ENCODE data around the gene FNBP1. TPM values are rescaled to one million over a fixed set of nuclear protein-coding genes. Genes with fewer than 3 reads are reported as not detected.

Gene FNBP1
- polyA plus RNA-seq, 2 of the 4 experiments (the other 2 are of a cell fraction), result 10.6 to 15.6 TPM

DNA sequence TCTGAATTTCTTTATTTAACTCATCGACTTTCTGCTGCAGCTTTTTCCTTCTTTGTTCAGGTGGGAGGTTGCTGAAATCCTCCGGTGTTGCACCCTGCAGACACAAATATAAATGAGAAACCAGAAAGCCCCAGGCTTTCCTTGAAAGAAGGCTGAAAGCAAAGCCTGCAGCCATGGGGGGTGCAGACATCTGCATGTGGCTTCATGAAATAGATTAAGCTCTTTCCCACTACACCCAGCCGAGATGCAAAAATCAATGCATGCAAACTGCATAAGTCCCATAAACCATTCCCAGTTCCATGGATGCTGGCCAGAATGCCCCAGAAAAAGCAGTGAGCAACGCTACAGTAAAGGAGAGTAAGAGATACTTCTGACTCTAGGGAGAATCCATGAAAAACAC is 134.1 kb downstream of the FNBP1 start:
- 90% methylated on average over 4 of the region's 4 CpGs for WGBS (ENCODE audit: missing lambda C conversion rate)
- CTCF ChIA-PET, result interaction anchor here (1.8 kb wide), 1 partner anchor 22 kb away, joined by 7 read pairs; no protein-coding TSS in a partner anchor
- POLR2A ChIA-PET, result interaction anchor here (0.6 kb wide), 1 partner anchor 19 kb away, joined by 3 read pairs; no protein-coding TSS in a partner anchor
- no peak for FAIRE-seq
- no peak for TF ChIP-seq CBX2 (IDR thresholded peaks at IDR 0.05; ENCODE audit: borderline replicate concordance, low read depth)
- no peak overlapping the region for H3K4me3 ChIP-seq
- peaks cover 13% of the 10 kb centered on the region; the same call in 2 of the 3 replicates for H3K4me1 ChIP-seq
- DNase-seq (ENCODE audit: low read depth in 1 of 2, low spot score in 1 of 2), result no peak
- H3K4me2 ChIP-seq, result no peak overlapping the region
- ATAC-seq, result no peak
- no peaks in the 10 kb centered on the region for H3K9me3 ChIP-seq
- 0 out of 6 replicates have a peak overlapping the region, but pooled peaks of 1 of the 2 experiments have one; percentile 8 for H3K27ac ChIP-seq

DNA sequence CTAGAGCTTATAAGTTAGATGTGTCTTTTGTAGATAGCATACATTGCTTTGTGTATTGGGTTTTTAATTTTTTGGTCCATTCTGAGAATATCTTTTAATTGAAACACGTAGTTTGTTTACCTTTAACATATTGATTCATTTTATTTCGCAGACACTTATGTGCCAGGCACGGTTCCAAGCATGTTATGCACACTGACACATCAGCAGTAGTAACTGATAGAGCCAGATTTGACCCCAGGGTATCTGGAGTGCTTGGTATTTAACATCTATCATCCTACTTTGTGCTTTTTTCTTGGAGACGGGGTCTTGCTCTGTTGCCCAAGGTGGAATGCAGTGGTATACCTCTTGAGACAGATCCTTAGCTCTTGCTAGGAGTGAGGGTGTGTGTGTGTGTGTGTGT is 135.8 kb downstream of the FNBP1 start:
- CTCF ChIA-PET, result interaction anchor here (0.7 to 0.9 kb wide), 2 partner anchors 10 to 152 kb away, joined by 3 read pairs; no protein-coding TSS in a partner anchor
- 90% methylated on average over 4 of the region's 4 CpGs for WGBS (ENCODE audit: missing lambda C conversion rate)
- no peak for ATAC-seq
- no peak overlapping the region for H3K27ac ChIP-seq
- POLR2A ChIA-PET, result interaction anchor here (0.6 kb wide), 1 partner anchor 14 kb away, joined by 3 read pairs; no protein-coding TSS in a partner anchor
- no peak for DNase-seq (ENCODE audit: low read depth in 1 of 2, low spot score in 1 of 2)
- no peak overlapping the region for H3K4me3 ChIP-seq
- no peak overlapping the region for H3K4me2 ChIP-seq
- TF ChIP-seq PHF8 (IDR thresholded peaks at IDR 0.05; ENCODE audit: borderline replicate concordance, low read depth), result no peak
- H3K4me1 ChIP-seq, result peaks cover 13% of the 10 kb centered on the region; the same call in 2 of the 3 replicates
- H3K9me3 ChIP-seq, result no peaks in the 10 kb centered on the region
- FAIRE-seq, result no peak

DNA sequence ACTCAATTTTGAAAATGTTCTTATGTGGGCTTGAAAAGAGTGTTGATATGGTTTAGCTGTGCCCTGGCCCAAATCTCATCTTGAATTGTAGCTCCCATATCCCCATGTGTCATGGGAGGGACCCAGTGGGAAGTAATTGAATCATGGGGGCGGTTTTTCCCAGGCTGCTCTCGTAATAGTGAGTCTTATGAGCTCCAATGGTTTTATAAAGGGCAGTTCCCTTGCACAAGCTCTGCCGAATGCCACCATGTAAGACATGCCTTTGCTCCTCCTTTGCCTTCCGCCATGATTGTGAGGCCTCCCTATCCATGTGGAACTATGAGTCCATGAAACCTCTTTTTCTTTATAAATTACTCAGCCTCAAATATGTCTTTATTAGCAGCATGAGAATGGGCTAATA is 136.7 kb downstream of the FNBP1 start:
- over 99% methylated on average over 4 of the region's 4 CpGs for WGBS (ENCODE audit: missing lambda C conversion rate)
- ATAC-seq (no peak), DNase-seq (ENCODE audit: low read depth in 1 of 2, low spot score in 1 of 2) (no peak), FAIRE-seq (no peak)
- POLR2A ChIA-PET, result no interaction called here
- Histone ChIP-seq H3K9me3 (no peaks in the 10 kb centered on the region), H3K27ac (no peak overlapping the region), H3K4me1 (peaks cover 13% of the 10 kb centered on the region; the same call in 2 of the 3 replicates), H3K4me3 (no peak overlapping the region), H3K4me2 (no peak overlapping the region)
- TF ChIP-seq POLR2A (IDR thresholded peaks at IDR 0.05; ENCODE audit: low read length) (no peak), KDM1A (IDR thresholded peaks at IDR 0.05; ENCODE audit: low read depth) (no peak), SREBF2 (IDR thresholded peaks at IDR 0.05) (no peak), EHF (CRISPR knock-in tag; IDR thresholded peaks at IDR 0.05) (no peak), EP300 (IDR thresholded peaks at IDR 0.05) (no peak)
- TF ChIP-seq, protein P1, sequence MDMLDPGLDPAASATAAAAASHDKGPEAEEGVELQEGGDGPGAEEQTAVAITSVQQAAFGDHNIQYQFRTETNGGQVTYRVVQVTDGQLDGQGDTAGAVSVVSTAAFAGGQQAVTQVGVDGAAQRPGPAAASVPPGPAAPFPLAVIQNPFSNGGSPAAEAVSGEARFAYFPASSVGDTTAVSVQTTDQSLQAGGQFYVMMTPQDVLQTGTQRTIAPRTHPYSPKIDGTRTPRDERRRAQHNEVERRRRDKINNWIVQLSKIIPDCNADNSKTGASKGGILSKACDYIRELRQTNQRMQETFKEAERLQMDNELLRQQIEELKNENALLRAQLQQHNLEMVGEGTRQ (IDR thresholded peaks at IDR 0.05), result no peak
- TF ChIP-seq, protein P2, sequence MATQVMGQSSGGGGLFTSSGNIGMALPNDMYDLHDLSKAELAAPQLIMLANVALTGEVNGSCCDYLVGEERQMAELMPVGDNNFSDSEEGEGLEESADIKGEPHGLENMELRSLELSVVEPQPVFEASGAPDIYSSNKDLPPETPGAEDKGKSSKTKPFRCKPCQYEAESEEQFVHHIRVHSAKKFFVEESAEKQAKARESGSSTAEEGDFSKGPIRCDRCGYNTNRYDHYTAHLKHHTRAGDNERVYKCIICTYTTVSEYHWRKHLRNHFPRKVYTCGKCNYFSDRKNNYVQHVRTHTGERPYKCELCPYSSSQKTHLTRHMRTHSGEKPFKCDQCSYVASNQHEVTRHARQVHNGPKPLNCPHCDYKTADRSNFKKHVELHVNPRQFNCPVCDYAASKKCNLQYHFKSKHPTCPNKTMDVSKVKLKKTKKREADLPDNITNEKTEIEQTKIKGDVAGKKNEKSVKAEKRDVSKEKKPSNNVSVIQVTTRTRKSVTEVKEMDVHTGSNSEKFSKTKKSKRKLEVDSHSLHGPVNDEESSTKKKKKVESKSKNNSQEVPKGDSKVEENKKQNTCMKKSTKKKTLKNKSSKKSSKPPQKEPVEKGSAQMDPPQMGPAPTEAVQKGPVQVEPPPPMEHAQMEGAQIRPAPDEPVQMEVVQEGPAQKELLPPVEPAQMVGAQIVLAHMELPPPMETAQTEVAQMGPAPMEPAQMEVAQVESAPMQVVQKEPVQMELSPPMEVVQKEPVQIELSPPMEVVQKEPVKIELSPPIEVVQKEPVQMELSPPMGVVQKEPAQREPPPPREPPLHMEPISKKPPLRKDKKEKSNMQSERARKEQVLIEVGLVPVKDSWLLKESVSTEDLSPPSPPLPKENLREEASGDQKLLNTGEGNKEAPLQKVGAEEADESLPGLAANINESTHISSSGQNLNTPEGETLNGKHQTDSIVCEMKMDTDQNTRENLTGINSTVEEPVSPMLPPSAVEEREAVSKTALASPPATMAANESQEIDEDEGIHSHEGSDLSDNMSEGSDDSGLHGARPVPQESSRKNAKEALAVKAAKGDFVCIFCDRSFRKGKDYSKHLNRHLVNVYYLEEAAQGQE (IDR thresholded peaks at IDR 0.05), result no peak
- TF ChIP-seq, protein P3, sequence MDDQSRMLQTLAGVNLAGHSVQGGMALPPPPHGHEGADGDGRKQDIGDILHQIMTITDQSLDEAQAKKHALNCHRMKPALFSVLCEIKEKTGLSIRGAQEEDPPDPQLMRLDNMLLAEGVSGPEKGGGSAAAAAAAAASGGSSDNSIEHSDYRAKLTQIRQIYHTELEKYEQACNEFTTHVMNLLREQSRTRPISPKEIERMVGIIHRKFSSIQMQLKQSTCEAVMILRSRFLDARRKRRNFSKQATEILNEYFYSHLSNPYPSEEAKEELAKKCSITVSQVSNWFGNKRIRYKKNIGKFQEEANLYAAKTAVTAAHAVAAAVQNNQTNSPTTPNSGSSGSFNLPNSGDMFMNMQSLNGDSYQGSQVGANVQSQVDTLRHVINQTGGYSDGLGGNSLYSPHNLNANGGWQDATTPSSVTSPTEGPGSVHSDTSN (IDR thresholded peaks at IDR 0.05), result no peak
- CTCF ChIA-PET, result interaction anchor here (0.7 kb wide), 1 partner anchor 28 kb away, joined by 3 read pairs; no protein-coding TSS in a partner anchor

DNA sequence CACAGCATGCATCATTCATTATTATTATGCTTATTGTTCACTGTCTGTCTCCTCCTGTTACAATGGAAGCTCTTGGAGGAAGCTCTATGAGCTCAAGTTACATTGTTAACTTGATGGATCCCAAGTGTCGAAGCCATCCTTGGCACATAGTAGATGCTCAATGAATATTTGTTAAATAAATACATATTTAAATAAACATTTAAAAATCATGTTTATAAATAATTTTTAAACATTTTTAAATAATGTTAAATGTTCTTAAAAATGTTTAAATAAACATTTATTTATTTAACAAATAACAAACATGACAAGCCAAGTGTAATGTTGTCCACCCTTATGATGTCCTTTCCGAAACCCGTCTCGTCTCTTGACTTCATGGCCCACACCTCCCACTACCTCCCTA is 138.3 kb downstream of the FNBP1 start:
- no peak overlapping the region for H3K4me2 ChIP-seq
- ChIA-PET POLR2A (no interaction called here), CTCF (interaction anchor here (0.6 kb wide), 1 partner anchor 37 kb away, joined by 3 read pairs; no protein-coding TSS in a partner anchor)
- H3K9me3 ChIP-seq, result no peaks in the 10 kb centered on the region
- H3K4me3 ChIP-seq, result no peak overlapping the region
- ATAC-seq (no peak), DNase-seq (ENCODE audit: low read depth in 1 of 2, low spot score in 1 of 2) (no peak), FAIRE-seq (no peak)
- no peak overlapping the region for H3K27ac ChIP-seq
- WGBS (ENCODE audit: missing lambda C conversion rate), result 94% methylated on average over 4 of the region's 4 CpGs
- peaks cover under 1% of the 10 kb centered on the region; the same call in 2 of the 3 replicates for H3K4me1 ChIP-seq
- TF ChIP-seq TP53 (CRISPR knock-in tag; IDR thresholded peaks at IDR 0.05) (no peak), HOXA7 (CRISPR knock-in tag; IDR thresholded peaks at IDR 0.05) (no peak), JUNB (IDR thresholded peaks at IDR 0.05) (no peak), MAFK (IDR thresholded peaks at IDR 0.05; ENCODE audit: partially characterized antibody) (no peak), SMC3 (IDR thresholded peaks at IDR 0.05) (no peak), NFE2L2 (conservative IDR thresholded peaks at IDR 0.05; ENCODE audit: low read length) (no peak), TFCP2L1 (CRISPR knock-in tag; IDR thresholded peaks at IDR 0.05) (no peak)
- TF ChIP-seq, protein P4, sequence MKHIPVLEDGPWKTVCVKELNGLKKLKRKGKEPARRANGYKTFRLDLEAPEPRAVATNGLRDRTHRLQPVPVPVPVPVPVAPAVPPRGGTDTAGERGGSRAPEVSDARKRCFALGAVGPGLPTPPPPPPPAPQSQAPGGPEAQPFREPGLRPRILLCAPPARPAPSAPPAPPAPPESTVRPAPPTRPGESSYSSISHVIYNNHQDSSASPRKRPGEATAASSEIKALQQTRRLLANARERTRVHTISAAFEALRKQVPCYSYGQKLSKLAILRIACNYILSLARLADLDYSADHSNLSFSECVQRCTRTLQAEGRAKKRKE (CRISPR knock-in tag; IDR thresholded peaks at IDR 0.05; ENCODE audit: low read depth), result no peak
- TF ChIP-seq, protein P5, sequence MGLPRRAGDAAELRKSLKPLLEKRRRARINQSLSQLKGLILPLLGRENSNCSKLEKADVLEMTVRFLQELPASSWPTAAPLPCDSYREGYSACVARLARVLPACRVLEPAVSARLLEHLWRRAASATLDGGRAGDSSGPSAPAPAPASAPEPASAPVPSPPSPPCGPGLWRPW (IDR thresholded peaks at IDR 0.05), result no peak
- TF ChIP-seq, protein P6, sequence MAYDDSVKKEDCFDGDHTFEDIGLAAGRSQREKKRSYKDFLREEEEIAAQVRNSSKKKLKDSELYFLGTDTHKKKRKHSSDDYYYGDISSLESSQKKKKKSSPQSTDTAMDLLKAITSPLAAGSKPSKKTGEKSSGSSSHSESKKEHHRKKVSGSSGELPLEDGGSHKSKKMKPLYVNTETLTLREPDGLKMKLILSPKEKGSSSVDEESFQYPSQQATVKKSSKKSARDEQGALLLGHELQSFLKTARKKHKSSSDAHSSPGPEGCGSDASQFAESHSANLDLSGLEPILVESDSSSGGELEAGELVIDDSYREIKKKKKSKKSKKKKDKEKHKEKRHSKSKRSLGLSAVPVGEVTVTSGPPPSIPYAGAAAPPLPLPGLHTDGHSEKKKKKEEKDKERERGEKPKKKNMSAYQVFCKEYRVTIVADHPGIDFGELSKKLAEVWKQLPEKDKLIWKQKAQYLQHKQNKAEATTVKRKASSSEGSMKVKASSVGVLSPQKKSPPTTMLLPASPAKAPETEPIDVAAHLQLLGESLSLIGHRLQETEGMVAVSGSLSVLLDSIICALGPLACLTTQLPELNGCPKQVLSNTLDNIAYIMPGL (CRISPR knock-in tag; IDR thresholded peaks at IDR 0.05; ENCODE audit: borderline replicate concordance), result no peak
- TF ChIP-seq, protein P7, sequence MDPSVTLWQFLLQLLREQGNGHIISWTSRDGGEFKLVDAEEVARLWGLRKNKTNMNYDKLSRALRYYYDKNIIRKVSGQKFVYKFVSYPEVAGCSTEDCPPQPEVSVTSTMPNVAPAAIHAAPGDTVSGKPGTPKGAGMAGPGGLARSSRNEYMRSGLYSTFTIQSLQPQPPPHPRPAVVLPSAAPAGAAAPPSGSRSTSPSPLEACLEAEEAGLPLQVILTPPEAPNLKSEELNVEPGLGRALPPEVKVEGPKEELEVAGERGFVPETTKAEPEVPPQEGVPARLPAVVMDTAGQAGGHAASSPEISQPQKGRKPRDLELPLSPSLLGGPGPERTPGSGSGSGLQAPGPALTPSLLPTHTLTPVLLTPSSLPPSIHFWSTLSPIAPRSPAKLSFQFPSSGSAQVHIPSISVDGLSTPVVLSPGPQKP (IDR thresholded peaks at IDR 0.05; ENCODE audit: low read depth, low read length), result no peak
